Astrocyte of the cerebellum (primary cell): ENCODE results near the gene EPS8L3.
"Not testable (repeated sequence)": the region's sequence is repeated elsewhere in the genome, so short reads cannot be mapped to it uniquely, and the experiment has no call there.

Source experiments
- DNase-seq: peaks from one replicate; pipeline ENCODE4 v3.0.0-alpha.2; 2011; ENCODE audit warnings: low read depth
- H3K4me3 ChIP-seq: 2 replicates; pipeline ENCODE4 v1.5.1; 2011; ENCODE audit warnings: mild to moderate bottlenecking, low read depth, low read length, moderate library complexity
- CTCF ChIP-seq: IDR thresholded peaks from 2 replicates; pipeline ENCODE4 v1.5.1; 2012; ENCODE audit warnings: low read length, low read depth, moderate library complexity, mild to moderate bottlenecking; ENCODE audit errors: missing control alignments
- in situ Hi-C: cut with HindIII; loops from 2 replicates; pipeline ENCODE4 v1.10.0; 2017; ENCODE audit warnings: low sequenced_read_pairs

EPS8L3 gene

GRCh38 chr1:109714661-109715372, 48.9 kb downstream of the EPS8L3 start:
- H3K4me3 ChIP-seq = no peak overlapping the region
- no peak for DNase-seq
- no peak for TF ChIP-seq CTCF
- in situ Hi-C loops = no loop called here

- no peak for TF ChIP-seq CTCF
- H3K4me3 ChIP-seq = no peak overlapping the region
- no peak for DNase-seq
- in situ Hi-C loops = no loop called here
Measured at GRCh38 chr1:109713636-109714035, 50.1 kb downstream of the EPS8L3 start.

DNA sequence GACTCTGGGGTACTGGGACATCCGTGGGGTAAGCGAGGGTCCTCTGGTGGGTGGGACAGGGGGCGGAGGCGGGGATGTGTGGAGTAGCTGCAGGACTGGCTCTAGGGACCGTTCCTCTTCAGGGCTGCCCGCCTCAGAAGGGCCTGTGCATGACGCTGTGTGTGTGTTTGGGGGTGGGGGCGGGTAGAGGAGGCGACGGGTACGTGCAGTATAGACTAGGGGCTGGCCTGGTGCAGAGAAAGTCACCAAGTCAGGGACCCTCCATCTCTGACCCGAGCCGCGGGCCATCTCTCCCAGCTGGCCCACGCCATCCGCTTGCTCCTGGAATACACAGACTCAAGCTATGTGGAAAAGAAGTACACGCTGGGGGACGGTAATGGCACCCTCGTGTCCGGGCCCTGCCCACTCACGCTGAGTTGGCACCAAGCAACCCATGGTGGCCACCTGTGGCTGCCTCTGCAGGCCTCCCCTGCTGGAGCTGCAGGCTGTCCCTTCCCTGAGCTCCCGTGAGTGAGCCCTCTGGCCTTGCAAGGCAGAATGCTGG, 51.3 kb downstream of the EPS8L3 start:
- in situ Hi-C loops = no loop called here
- peak overlapping the region; percentile 26 for H3K4me3 ChIP-seq
- no peak for DNase-seq
- TF ChIP-seq CTCF = no peak

DNA sequence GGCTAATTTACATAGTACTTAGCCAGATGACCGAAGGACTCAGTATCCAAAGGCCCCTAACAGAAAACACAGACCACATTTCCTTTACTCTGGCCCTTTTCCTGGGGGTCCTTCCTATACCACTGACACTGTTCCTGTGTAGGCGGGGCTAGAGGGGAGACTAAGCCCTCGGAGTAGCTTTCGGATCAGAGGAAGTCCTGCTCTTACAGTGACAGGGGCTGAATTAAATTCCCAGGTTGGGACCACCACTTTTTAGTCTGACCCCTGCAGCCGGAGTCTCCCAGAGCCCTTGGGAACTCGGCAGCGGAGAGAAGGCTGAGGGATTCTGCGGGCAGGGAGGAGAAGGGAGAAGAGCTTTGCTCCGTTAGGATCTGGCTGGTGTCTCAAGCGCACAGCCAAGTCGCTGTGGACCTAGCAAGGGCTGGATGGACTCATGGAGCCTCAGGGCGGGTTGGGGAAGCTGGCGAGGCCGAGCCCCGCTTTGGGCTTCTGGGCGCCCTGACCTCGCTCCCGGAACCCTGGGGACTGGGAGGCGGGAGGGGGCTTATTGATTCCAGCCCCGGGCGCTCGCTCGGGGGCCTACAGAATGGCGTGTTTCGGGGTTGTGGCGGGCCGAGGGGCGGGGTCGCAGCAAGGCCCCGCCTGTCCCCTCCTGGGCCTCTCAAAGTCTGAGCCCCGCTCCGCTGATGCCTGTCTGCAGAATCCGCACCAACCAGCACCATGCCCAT, 52.0 kb downstream of the EPS8L3 start, which contains the start of gene GSTM5:
TSS of gene GSTM5 (plus strand) at position 659 of the 728 bp plus-strand sequence. CDS start at position 721, 62 bp downstream.
- in situ Hi-C loops, DNase-seq: not testable (repeated sequence)
- peak within 1 kb of the TSS; percentile 26 for H3K4me3 ChIP-seq

DNA sequence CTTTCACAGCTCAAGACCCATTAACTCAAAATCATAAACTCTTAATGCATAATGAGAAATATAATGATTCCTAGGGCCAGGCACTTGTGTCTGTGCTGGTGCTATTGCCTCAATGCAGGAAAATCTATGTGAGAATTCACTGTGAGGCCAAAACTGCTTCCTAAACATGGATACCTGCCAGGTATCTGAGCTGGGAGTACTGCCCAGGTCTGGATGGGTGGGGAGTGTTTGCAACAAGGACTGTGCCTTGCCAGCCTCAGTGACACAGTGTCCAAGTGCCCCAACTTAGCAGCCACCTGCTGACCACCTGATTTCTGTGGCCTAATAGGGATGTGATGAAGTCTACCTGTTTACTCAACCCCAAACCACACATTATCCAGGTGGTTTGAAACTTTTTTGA, 53.9 kb downstream of the EPS8L3 start:
- in situ Hi-C loops = loop anchor here (5.0 to 10.0 kb wide), 3 partner anchors 57 to 165 kb away; partner anchors contain the start of gene GNAI3
- not testable (repeated sequence) for H3K4me3 ChIP-seq, DNase-seq

DNA sequence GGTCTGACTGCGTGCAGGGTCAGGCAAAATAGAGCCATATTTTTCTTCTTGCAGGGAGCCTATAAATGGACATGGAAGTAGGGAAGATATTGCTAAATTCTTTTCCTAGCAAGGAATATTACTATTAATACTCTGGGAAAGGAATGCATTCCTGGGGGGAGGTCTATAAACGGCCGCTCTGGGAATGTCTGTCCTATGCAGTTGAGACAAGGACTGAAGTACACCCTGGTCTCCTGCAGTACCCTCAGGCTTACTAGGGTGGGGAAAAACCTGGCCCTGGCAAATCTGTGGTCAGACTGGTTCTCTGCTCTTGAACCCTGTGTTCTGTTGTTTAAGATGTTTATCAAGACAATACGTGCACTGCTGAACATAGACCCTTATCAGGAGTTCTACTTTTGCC, 54.8 kb downstream of the EPS8L3 start:
- in situ Hi-C loops = loop anchor here (5.0 to 10.0 kb wide), 3 partner anchors 57 to 164 kb away; partner anchors contain the start of gene GNAI3
- DNase-seq, H3K4me3 ChIP-seq: not testable (repeated sequence)

GRCh38 chr1:109705411-109705810, 58.3 kb downstream of the EPS8L3 start:
- in situ Hi-C loops = loop anchor here (5.0 to 10.0 kb wide), 3 partner anchors 53 to 161 kb away; partner anchors contain the start of gene GNAI3
- H3K4me3 ChIP-seq = no peak overlapping the region
- no peak for DNase-seq
- TF ChIP-seq CTCF = no peak

- H3K4me3 ChIP-seq = no peak overlapping the region
- TF ChIP-seq CTCF = no peak
- in situ Hi-C loops = loop anchor here (10.0 kb wide), 1 partner anchor 159 kb away; the partner anchor contains the start of gene GNAI3
- DNase-seq = no peak
Measured at GRCh38 chr1:109704173-109704572, 59.5 kb downstream of the EPS8L3 start.

GRCh38 chr1:109702940-109703339, 60.8 kb downstream of the EPS8L3 start:
- in situ Hi-C loops = loop anchor here (10.0 kb wide), 1 partner anchor 158 kb away; the partner anchor contains the start of gene GNAI3
- not testable (repeated sequence) for H3K4me3 ChIP-seq, DNase-seq
